HCT116 (cell line): ENCODE measurements around the gene RCVRN. TPM values are rescaled to one million over a fixed set of nuclear protein-coding genes. Genes with fewer than 3 reads are reported as not detected.

Experiments used
- ATAC-seq: fragments of 200-7000 bp; cut with Tn5 transposase; 2 replicates; pipeline ENCODE4 v1.9.1; 2020; ENCODE audit warnings: mild to moderate bottlenecking, moderate library complexity
- BruUV-seq: library from RNA; stranded (reverse); fragments of 400-500 nt; replicated peaks from 2 replicates; lab custom pipeline; 2021; lab: Mats Ljungman, UMichigan
- CTCF ChIA-PET: fragments of 300-600 bp; sonication (Branson Sonifier 250); formaldehyde crosslinking; loops from one replicate; lab custom pipeline; 2021; ENCODE audit warnings: antibody characterized with exemption; lab: Charles Lee
- POLR2A ChIA-PET: fragments of 300-600, 350-600 bp; sonication (Branson Sonifier 250); formaldehyde crosslinking; loops from one replicate; lab custom pipeline; 2021; ENCODE audit warnings: antibody characterized with exemption; lab: Charles Lee
- RAD21 ChIA-PET, 2 experiments: fragments of 300-600 bp; sonication (Branson Sonifier 250); formaldehyde crosslinking; loops; one replicate each; lab custom pipeline; 2023; ENCODE audit warnings: low total read pairs in 2 of 2; ENCODE audit not compliant: uncharacterized antibody in 2 of 2, unreplicated experiment in 2 of 2, low non-redundant PET in 1 of 2; lab: Charles Lee
- DNase-seq: peaks from one replicate; pipeline ENCODE4 v3.0.0-alpha.2; 2010; ENCODE audit warnings: low read depth, low spot score
- H2AFZ ChIP-seq: fragments of 200-600 bp; shearing (Covaris generic), sonication (generic); 2 replicates; pipeline ENCODE4 v1.6.1; 2017; ENCODE audit warnings: low read depth, mixed run types, mixed read lengths, antibody characterized with exemption, low read length; ENCODE audit not compliant: poor library complexity, severe bottlenecking
- H3K27ac ChIP-seq: 2 replicates; pipeline ENCODE4 v1.5.1; 2012; ENCODE audit warnings: low read depth, low read length
- H3K27me3 ChIP-seq: fragments of 200-600 bp; sonication (generic); 2 replicates; pipeline ENCODE4 v1.6.1; 2016; ENCODE audit warnings: mixed run types, low read length, mixed read lengths; ENCODE audit not compliant: insufficient read depth
- H3K36me3 ChIP-seq, 2 experiments: fragments of 200-500 bp in 1 of 2; fragments of 200-600 bp in 1 of 2; sonication (Bioruptor generic) in 1 of 2; sonication (generic) in 1 of 2; 2 replicates each; pipeline versions ENCODE4 v1.5.1 to v1.6.1; 2014 to 2016; ENCODE audit warnings: low read length in 2 of 2, inconsistent platforms in 1 of 2, mixed read lengths in 1 of 2, mixed run types in 1 of 2; ENCODE audit not compliant: insufficient read depth in 2 of 2, control insufficient read depth in 1 of 2
- H3K4me1 ChIP-seq, 2 experiments: fragments of 200-600 bp in 1 of 2; sonication (generic) in 1 of 2; 2 replicates each; pipeline versions ENCODE4 v1.5.1 to v1.6.1; 2012 to 2017; ENCODE audit warnings: low read length in 2 of 2, inconsistent platforms in 1 of 2, mild to moderate bottlenecking in 1 of 2, mixed read lengths in 1 of 2, mixed run types in 1 of 2, moderate library complexity in 1 of 2; ENCODE audit not compliant: insufficient read depth in 2 of 2, control insufficient read depth in 1 of 2
- H3K4me2 ChIP-seq: fragments of 200-600 bp; sonication (generic); 2 replicates; pipeline ENCODE4 v1.6.1; 2017; ENCODE audit warnings: mixed run types, low read length, mixed read lengths
- H3K4me3 ChIP-seq, 2 experiments: fragments of 200-600 bp in 1 of 2; sonication (generic) in 1 of 2; replicated peaks in 1 of 2; 2 replicates each; pipeline ENCODE4 v1.5.1; 2011 to 2016; ENCODE audit warnings: low read length in 2 of 2, control low read depth in 1 of 2, low read depth in 1 of 2, mild to moderate bottlenecking in 1 of 2, mixed read lengths in 1 of 2, mixed run types in 1 of 2
- H3K79me2 ChIP-seq: fragments of 200-600 bp; sonication (generic); 2 replicates; pipeline ENCODE4 v1.6.1; 2017; ENCODE audit warnings: mild to moderate bottlenecking, mixed run types, low read length, moderate library complexity, mixed read lengths; ENCODE audit not compliant: insufficient read depth
- H3K9ac ChIP-seq: fragments of 200-600 bp; sonication (generic); 2 replicates; pipeline ENCODE4 v1.6.1; 2016; ENCODE audit warnings: low read length, mixed read lengths
- H3K9me2 ChIP-seq: fragments of 200-600 bp; sonication (generic), shearing (Covaris generic); 2 replicates; pipeline ENCODE4 v1.6.1; 2017; ENCODE audit warnings: mixed run types, mild to moderate bottlenecking, moderate library complexity; ENCODE audit not compliant: insufficient read depth
- H3K9me3 ChIP-seq, 2 experiments: fragments of 200-500 bp in 1 of 2; fragments of 200-600 bp in 1 of 2; sonication (Bioruptor generic) in 1 of 2; sonication (generic) in 1 of 2; 2 replicates each; pipeline ENCODE4 v1.6.1; 2014 to 2017; ENCODE audit warnings: low read length in 2 of 2, mixed read lengths in 2 of 2, inconsistent platforms in 1 of 2, low read depth in 1 of 2, mild to moderate bottlenecking in 1 of 2, mixed run types in 1 of 2, moderate library complexity in 1 of 2; ENCODE audit not compliant: control insufficient read depth in 1 of 2, insufficient read depth in 1 of 2
- H4K20me1 ChIP-seq: fragments of 200-600 bp; sonication (generic), shearing (Covaris generic); 2 replicates; pipeline ENCODE4 v1.6.1; 2017; ENCODE audit warnings: mixed run types, mild to moderate bottlenecking, moderate library complexity; ENCODE audit not compliant: insufficient read depth
- ATF3 ChIP-seq: IDR thresholded peaks from 2 replicates; pipeline ENCODE4 v1.6.1; 2012
- CBX3 ChIP-seq: IDR thresholded peaks from 2 replicates; pipeline ENCODE4 v1.6.1; 2012; ENCODE audit warnings: low read depth
- EGR1 ChIP-seq: IDR thresholded peaks from 2 replicates; pipeline ENCODE4 v1.6.1; 2012; ENCODE audit warnings: low read depth
- ELF1 ChIP-seq: IDR thresholded peaks from 2 replicates; pipeline ENCODE4 v1.6.1; 2012; ENCODE audit warnings: low read depth, borderline replicate concordance
- RAD21 ChIP-seq: IDR thresholded peaks from 2 replicates; pipeline ENCODE4 v1.6.1; 2012; ENCODE audit warnings: low read depth, mild to moderate bottlenecking
- REST ChIP-seq: IDR thresholded peaks from 2 replicates; pipeline ENCODE4 v1.6.1; 2012; ENCODE audit warnings: low read depth
- TCF7L2 ChIP-seq: IDR thresholded peaks from 2 replicates; pipeline ENCODE4 v1.7.0; 2011; ENCODE audit warnings: borderline replicate concordance, inconsistent platforms; ENCODE audit not compliant: insufficient read depth, insufficient read length; ENCODE audit errors: extremely low read depth
- intact Hi-C: fragments of 100-400 bp; cut with micrococcal nuclease; formaldehyde crosslinking; loops from 2 replicates; pipeline ENCODE4 v1.10.0; 2022
- total RNA-seq: library from RNA; stranded (reverse); gene quantifications from one replicate; pipeline ENCODE4 v1.2.1, GENCODE V29; 2021; ENCODE audit not compliant: unreplicated experiment

The RCVRN gene
- total RNA-seq, 1 experiment from 2014 or later, result not detected

- CTCF ChIA-PET, result no interaction called here
- RAD21 ChIA-PET, result no interaction called here
- H3K9me3 ChIP-seq, result peaks cover 6 to 16% of the 10 kb centered on the region in 2 experiments; a peak in 3 of 4 replicates
- no TSS peak for BruUV-seq
- H3K9ac ChIP-seq, result no peak overlapping the region
- no peaks in the 10 kb centered on the region for H3K79me2 ChIP-seq
- TF ChIP-seq RAD21, result no peak
- no peak for TF ChIP-seq REST
- no peak for TF ChIP-seq TCF7L2
- no peak for TF ChIP-seq ELF1
- peak; percentile 78; the same call in 1 of the 2 replicates for TF ChIP-seq CBX3
- no peak for TF ChIP-seq ATF3
- no peak for TF ChIP-seq EGR1
- TF ChIP-seq, all 23 proteins: peak for 1
- Histone ChIP-seq H4K20me1 (no peaks in the 10 kb centered on the region), H3K4me1 (peaks cover 0 to 8% of the 10 kb centered on the region in 2 experiments; a peak in 1 of 4 replicates), H3K4me3 (no peak overlapping the region), H3K4me2 (no peak overlapping the region), H2AFZ (no peak overlapping the region), H3K36me3 (no peaks in the 10 kb centered on the region), H3K9me2 (no peaks in the 10 kb centered on the region), H3K27me3 (no peaks in the 10 kb centered on the region), H3K27ac (no peak overlapping the region)
- no peak for ATAC-seq
- intact Hi-C loops, result no loop called here
- no peak for DNase-seq
- POLR2A ChIA-PET, result no interaction called here
These were observed 21.6 kb downstream of the RCVRN start for GRCh38 chr17:9883451-9883850.
